Chondrocyte (in vitro differentiated cells): ENCODE measurements around the gene EFNA2. TPM values are rescaled to one million over a fixed set of nuclear protein-coding genes. Genes with fewer than 3 reads are reported as not detected.

Experiments
- DNase-seq: peaks from one replicate; pipeline ENCODE4 v3.0.0; 2021; ENCODE audit warnings: mixed read lengths, low spot score
- H3K27ac Mint-ChIP-seq: one replicate; pipeline ENCODE4 v1.8.0; 2021; ENCODE audit warnings: mild to moderate bottlenecking, moderate library complexity, mixed read lengths; ENCODE audit not compliant: unreplicated experiment
- H3K27me3 Mint-ChIP-seq: 2 replicates; pipeline ENCODE4 v1.8.0; 2021; ENCODE audit warnings: low read depth, mixed read lengths
- H3K36me3 Mint-ChIP-seq: 2 replicates; pipeline ENCODE4 v1.8.0; 2021; ENCODE audit warnings: low read depth, mixed read lengths
- H3K4me1 Mint-ChIP-seq: 2 replicates; pipeline ENCODE4 v1.8.0; 2021; ENCODE audit warnings: low read depth, mild to moderate bottlenecking, mixed read lengths
- H3K4me3 Mint-ChIP-seq: one replicate; pipeline ENCODE4 v1.8.0; 2021; ENCODE audit warnings: mild to moderate bottlenecking, moderate library complexity, mixed read lengths; ENCODE audit not compliant: unreplicated experiment
- H3K9me3 Mint-ChIP-seq: 2 replicates; pipeline ENCODE4 v1.8.0; 2021; ENCODE audit warnings: low read depth, mixed read lengths
- CTCF ChIP-seq: fragments of 200-600 bp; sonication (generic); IDR thresholded peaks from 2 replicates; pipeline ENCODE4 v1.5.0; 2021; ENCODE audit warnings: antibody characterized with exemption, mild to moderate bottlenecking, moderate library complexity
- total RNA-seq: library from RNA; stranded (reverse); gene quantifications from 3 replicates; pipeline ENCODE4 v1.2.1, GENCODE V29; 2021

Gene EFNA2
- total RNA-seq, 1 donor from 2014 or later, result 7.0 TPM

GRCh38 chr19:1282588-1283206 is 3.0 kb upstream of the EFNA2 start:
- H3K9me3 Mint-ChIP-seq, result no peaks in the 10 kb centered on the region
- H3K36me3 Mint-ChIP-seq, result peaks cover 2% of the 10 kb centered on the region
- no peak overlapping the region for H3K4me3 Mint-ChIP-seq
- peaks cover 7% of the 10 kb centered on the region for H3K4me1 Mint-ChIP-seq
- DNase-seq, result no peak
- no peak for TF ChIP-seq CTCF
- H3K27ac Mint-ChIP-seq, result no peak overlapping the region
- no peaks in the 10 kb centered on the region for H3K27me3 Mint-ChIP-seq

- no peaks in the 10 kb centered on the region for H3K27me3 Mint-ChIP-seq
- H3K4me3 Mint-ChIP-seq, result no peak overlapping the region
These were observed 2.3 kb upstream of the EFNA2 start for GRCh38 chr19:1283207-1283916.

GRCh38 chr19:1283917-1284292 is 1.8 kb upstream of the EFNA2 start:
- Mint-ChIP-seq H3K9me3 (no peaks in the 10 kb centered on the region), H3K4me1 (peaks cover 7% of the 10 kb centered on the region), H3K27me3 (no peaks in the 10 kb centered on the region), H3K4me3 (peak overlapping the region; percentile 40), H3K36me3 (peaks cover 2% of the 10 kb centered on the region), H3K27ac (no peak overlapping the region)
- DNase-seq, result no peak
- TF ChIP-seq CTCF, result no peak

More at GRCh38 chr19:1283207-1283916, 2.3 kb upstream of the EFNA2 start:
- Mint-ChIP-seq H3K4me1 (peaks cover 7% of the 10 kb centered on the region), H3K36me3 (peaks cover 2% of the 10 kb centered on the region), H3K27ac (no peak overlapping the region), H3K9me3 (no peaks in the 10 kb centered on the region)
- DNase-seq, result no peak
- no peak for TF ChIP-seq CTCF

- Mint-ChIP-seq H3K27ac (no peak overlapping the region), H3K27me3 (no peaks in the 10 kb centered on the region), H3K4me1 (peaks cover 7% of the 10 kb centered on the region), H3K36me3 (peaks cover 2% of the 10 kb centered on the region), H3K9me3 (no peaks in the 10 kb centered on the region), H3K4me3 (peak overlapping the region; percentile 57)
- no peak for DNase-seq
- TF ChIP-seq CTCF, result no peak
These were observed 1.2 kb upstream of the EFNA2 start for GRCh38 chr19:1284293-1284978.

- Mint-ChIP-seq H3K27me3 (no peaks in the 10 kb centered on the region), H3K4me3 (peak overlapping the region; percentile 57), H3K4me1 (peaks cover 3% of the 10 kb centered on the region), H3K36me3 (no peaks in the 10 kb centered on the region), H3K27ac (no peak overlapping the region), H3K9me3 (no peaks in the 10 kb centered on the region)
- TF ChIP-seq CTCF, result no peak
- no peak for DNase-seq
These were observed 515 bp upstream of the EFNA2 start for GRCh38 chr19:1284979-1285736.
